ENCODE data around the gene CCDC78.

Gene CCDC78

DNA sequence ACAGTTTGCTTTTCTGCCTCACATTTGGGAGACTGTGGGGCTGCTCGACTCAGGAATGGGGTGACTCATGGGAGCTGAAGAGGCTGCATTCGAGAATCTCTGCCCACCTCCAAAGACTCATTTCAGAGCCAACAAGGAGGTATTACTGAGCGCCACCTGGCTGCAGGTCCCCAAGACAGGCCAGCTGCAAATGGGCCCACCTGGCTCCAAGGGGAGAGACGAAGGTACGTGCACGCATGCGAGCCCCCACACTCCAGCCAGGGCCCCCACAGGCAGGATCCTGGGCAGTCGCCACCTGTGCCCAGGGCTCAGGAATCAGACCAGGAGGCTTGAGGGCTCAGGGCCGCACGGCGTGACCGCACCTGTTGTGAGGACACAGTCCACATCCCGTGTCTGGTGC, 6.7 kb upstream of the CCDC78 start:
- Histone ChIP-seq H3K4ac (ENCODE audit: low read length) (no peak overlapping the region), H3K4me2 (ENCODE audit: insufficient read depth, low read length, poor library complexity, severe bottlenecking) (no peak overlapping the region), H3K9ac (ENCODE audit: low read depth, low read length, poor library complexity) (no peak overlapping the region), H4K91ac (ENCODE audit: low read depth, low read length, poor library complexity) (no peak overlapping the region), H3K14ac (ENCODE audit: low read length) (no peak overlapping the region), H2BK12ac (ENCODE audit: low read length) (peak overlapping the region; percentile 22), H4K8ac (ENCODE audit: low read depth, low read length) (no peak overlapping the region), H3K79me1 (ENCODE audit: low read depth, low read length) (peaks cover 6% of the 10 kb centered on the region), H3K4me3 (ENCODE audit: low read length in 2 of 2) (no peak overlapping the region), H2BK120ac (ENCODE audit: low read depth, low read length) (no peak overlapping the region), H3K9me3 (replicated peaks in 1 of 2; ENCODE audit: control insufficient read depth in 2 of 2, insufficient read depth in 1 of 2, low read depth in 1 of 2, low read length in 2 of 2) (no peaks in the 10 kb centered on the region), H3K27me3 (ENCODE audit: control insufficient read depth in 3 of 3, insufficient read depth in 3 of 3, low read depth in 1 of 3, low read length in 3 of 3) (peaks cover 0 to 3% (median 0%) of the 10 kb centered on the region in 3 experiments), H2BK5ac (ENCODE audit: low read length) (no peak overlapping the region), H3K36me3 (replicated peaks in 1 of 2; ENCODE audit: control insufficient read depth in 2 of 2, insufficient read depth in 2 of 2, low read length in 2 of 2) (peaks cover 32 to 64% of the 10 kb centered on the region in 2 donors), H3K18ac (ENCODE audit: low read length) (no peak overlapping the region), H2AFZ (ENCODE audit: low read length) (no peak overlapping the region), H3K23ac (ENCODE audit: low read depth, low read length, poor library complexity) (peak overlapping the region; percentile 31), H3K4me1 (ENCODE audit: control insufficient read depth in 2 of 2, insufficient read depth in 1 of 2, low read depth in 1 of 2, low read length in 2 of 2) (peaks cover 0 to 3% of the 10 kb centered on the region in 2 donors), H3K27ac (replicated peaks; ENCODE audit: low read length) (no peak overlapping the region), H2AK5ac (ENCODE audit: low read depth, low read length) (no peak overlapping the region), H2BK15ac (ENCODE audit: low read length) (no peak overlapping the region)
- no CpG with 5 or more reads among the region's 13 CpGs for WGBS, 2 donors (ENCODE audit: extremely low coverage in 2 of 2, insufficient read length in 2 of 2, insufficient replicate concordance in 1 of 2)
- no peak for DNase-seq (ENCODE audit: low spot score)

DNA sequence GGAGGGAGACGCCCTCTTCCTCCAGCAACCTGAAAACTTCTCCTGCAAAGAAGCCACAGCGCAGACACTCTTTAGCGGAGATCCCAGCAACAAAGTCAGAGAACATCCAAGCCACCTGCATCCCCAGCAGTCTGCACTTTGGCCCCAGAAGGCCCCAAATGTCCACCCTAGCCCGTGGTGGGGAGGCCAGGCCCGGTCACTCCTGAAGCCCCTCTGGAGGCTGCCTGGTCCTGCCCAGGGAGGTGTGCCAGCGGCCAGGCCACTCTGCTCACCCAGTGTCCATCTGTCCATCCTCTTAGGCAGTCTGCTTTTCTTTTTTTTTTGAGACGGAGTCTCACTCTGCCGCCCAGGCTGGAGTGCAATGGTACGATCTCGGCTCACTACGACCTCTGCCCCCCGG, 6.1 kb upstream of the CCDC78 start:
- no peak overlapping the region for H3K18ac ChIP-seq (ENCODE audit: low read length)
- H2AK5ac ChIP-seq (ENCODE audit: low read depth, low read length) = no peak overlapping the region
- H3K9ac ChIP-seq (ENCODE audit: low read depth, low read length, poor library complexity) = no peak overlapping the region
- H4K8ac ChIP-seq (ENCODE audit: low read depth, low read length) = no peak overlapping the region
- DNase-seq (ENCODE audit: low spot score) = no peak
- H3K4me3 ChIP-seq (ENCODE audit: low read length in 2 of 2) = no peak overlapping the region
- peaks cover 0 to 8% (median 0%) of the 10 kb centered on the region in 3 experiments for H3K27me3 ChIP-seq (ENCODE audit: control insufficient read depth in 3 of 3, insufficient read depth in 3 of 3, low read depth in 1 of 3, low read length in 3 of 3)
- no peak overlapping the region for H3K4me2 ChIP-seq (ENCODE audit: insufficient read depth, low read length, poor library complexity, severe bottlenecking)
- H3K4me1 ChIP-seq (ENCODE audit: control insufficient read depth in 2 of 2, insufficient read depth in 1 of 2, low read depth in 1 of 2, low read length in 2 of 2) = peaks cover 2 to 5% of the 10 kb centered on the region in 2 donors
- H3K23ac ChIP-seq (ENCODE audit: low read depth, low read length, poor library complexity) = no peak overlapping the region
- peak overlapping the region; percentile 5 for H2BK5ac ChIP-seq (ENCODE audit: low read length)
- no peak overlapping the region for H2BK120ac ChIP-seq (ENCODE audit: low read depth, low read length)
- no peak overlapping the region for H2AFZ ChIP-seq (ENCODE audit: low read length)
- H3K9me3 ChIP-seq (replicated peaks in 1 of 2; ENCODE audit: control insufficient read depth in 2 of 2, insufficient read depth in 1 of 2, low read depth in 1 of 2, low read length in 2 of 2) = no peaks in the 10 kb centered on the region
- H4K91ac ChIP-seq (ENCODE audit: low read depth, low read length, poor library complexity) = no peak overlapping the region
- H3K36me3 ChIP-seq (replicated peaks in 1 of 2; ENCODE audit: control insufficient read depth in 2 of 2, insufficient read depth in 2 of 2, low read length in 2 of 2) = peaks cover 27 to 58% of the 10 kb centered on the region in 2 donors
- no peak overlapping the region for H2BK12ac ChIP-seq (ENCODE audit: low read length)
- WGBS, 2 donors (ENCODE audit: extremely low coverage in 2 of 2, insufficient read length in 2 of 2, insufficient replicate concordance in 1 of 2) = no CpG with 5 or more reads among the region's 12 CpGs
- no peak overlapping the region for H3K14ac ChIP-seq (ENCODE audit: low read length)
- H3K4ac ChIP-seq (ENCODE audit: low read length) = no peak overlapping the region
- no peak overlapping the region for H2BK15ac ChIP-seq (ENCODE audit: low read length)
- no peak overlapping the region for H3K27ac ChIP-seq (replicated peaks; ENCODE audit: low read length)
- H3K79me1 ChIP-seq (ENCODE audit: low read depth, low read length) = peaks cover 6% of the 10 kb centered on the region

DNA sequence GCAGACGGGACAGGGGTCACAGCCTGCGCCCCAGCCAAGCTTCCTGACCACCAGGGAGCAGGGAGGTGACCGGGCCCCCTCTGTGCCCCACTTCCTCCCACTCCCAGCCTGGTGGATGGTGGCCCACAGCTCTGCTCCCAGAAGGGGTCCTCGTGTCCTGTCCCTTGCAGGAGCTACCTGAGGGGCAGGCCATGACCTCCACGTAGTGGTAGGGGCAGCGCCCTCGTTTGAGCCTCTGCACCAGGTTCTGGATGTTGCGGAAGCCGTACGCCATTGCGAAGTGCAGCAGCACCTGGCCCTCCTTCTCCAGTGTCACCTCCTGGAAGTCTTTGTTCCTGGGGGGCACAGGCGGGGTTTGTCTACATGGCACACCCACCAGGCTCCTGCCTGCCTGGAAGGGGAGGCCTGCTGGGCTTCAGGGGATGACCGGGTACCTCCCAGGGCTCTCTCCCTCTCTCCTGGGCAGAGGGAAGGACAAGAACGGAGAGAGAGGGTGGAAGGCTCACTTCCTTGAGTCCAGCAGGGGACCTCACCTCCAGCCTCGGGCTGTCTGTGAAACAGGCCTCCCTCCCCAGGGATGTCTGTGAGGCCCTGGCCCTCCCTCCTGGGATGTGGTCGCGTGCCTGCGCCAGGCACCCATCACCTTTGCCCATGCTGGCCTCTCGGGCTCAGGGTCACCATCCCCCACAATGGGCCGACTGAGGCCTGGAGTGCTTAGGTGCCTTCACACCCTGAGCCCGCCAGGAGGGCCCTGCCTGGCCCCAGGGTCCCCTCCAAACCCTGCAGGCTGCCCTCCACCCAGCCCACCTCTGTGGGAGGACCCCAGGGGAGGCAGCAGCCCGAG, 4.6 kb upstream of the CCDC78 start:
- Histone ChIP-seq H3K9ac (ENCODE audit: low read depth, low read length, poor library complexity) (no peak overlapping the region), H4K91ac (ENCODE audit: low read depth, low read length, poor library complexity) (no peak overlapping the region), H2AFZ (ENCODE audit: low read length) (no peak overlapping the region), H3K9me3 (replicated peaks in 1 of 2; ENCODE audit: control insufficient read depth in 2 of 2, insufficient read depth in 1 of 2, low read depth in 1 of 2, low read length in 2 of 2) (no peaks in the 10 kb centered on the region), H2BK15ac (ENCODE audit: low read length) (no peak overlapping the region), H3K18ac (ENCODE audit: low read length) (no peak overlapping the region), H4K8ac (ENCODE audit: low read depth, low read length) (no peak overlapping the region), H3K14ac (ENCODE audit: low read length) (no peak overlapping the region), H2BK5ac (ENCODE audit: low read length) (no peak overlapping the region), H3K79me1 (ENCODE audit: low read depth, low read length) (peaks cover 6% of the 10 kb centered on the region), H3K4me1 (ENCODE audit: control insufficient read depth in 2 of 2, insufficient read depth in 1 of 2, low read depth in 1 of 2, low read length in 2 of 2) (peaks cover 5 to 11% of the 10 kb centered on the region in 2 donors), H3K27ac (replicated peaks; ENCODE audit: low read length) (no peak overlapping the region), H3K4me2 (ENCODE audit: insufficient read depth, low read length, poor library complexity, severe bottlenecking) (no peak overlapping the region), H3K4ac (ENCODE audit: low read length) (no peak overlapping the region), H2AK5ac (ENCODE audit: low read depth, low read length) (peak overlapping the region; percentile 63), H3K36me3 (replicated peaks in 1 of 2; ENCODE audit: control insufficient read depth in 2 of 2, insufficient read depth in 2 of 2, low read length in 2 of 2) (peaks cover 23 to 44% of the 10 kb centered on the region in 2 donors), H2BK12ac (ENCODE audit: low read length) (no peak overlapping the region), H3K27me3 (ENCODE audit: control insufficient read depth in 3 of 3, insufficient read depth in 3 of 3, low read depth in 1 of 3, low read length in 3 of 3) (peaks cover 0 to 16% (median 0%) of the 10 kb centered on the region in 3 experiments), H3K4me3 (ENCODE audit: low read length in 2 of 2) (no peak overlapping the region), H3K23ac (ENCODE audit: low read depth, low read length, poor library complexity) (peak overlapping the region; percentile 73), H2BK120ac (ENCODE audit: low read depth, low read length) (no peak overlapping the region)
- WGBS, 2 donors (ENCODE audit: extremely low coverage in 2 of 2, insufficient read length in 2 of 2, insufficient replicate concordance in 1 of 2) = no CpG with 5 or more reads among the region's 22 CpGs
- DNase-seq (ENCODE audit: low spot score) = no peak

DNA sequence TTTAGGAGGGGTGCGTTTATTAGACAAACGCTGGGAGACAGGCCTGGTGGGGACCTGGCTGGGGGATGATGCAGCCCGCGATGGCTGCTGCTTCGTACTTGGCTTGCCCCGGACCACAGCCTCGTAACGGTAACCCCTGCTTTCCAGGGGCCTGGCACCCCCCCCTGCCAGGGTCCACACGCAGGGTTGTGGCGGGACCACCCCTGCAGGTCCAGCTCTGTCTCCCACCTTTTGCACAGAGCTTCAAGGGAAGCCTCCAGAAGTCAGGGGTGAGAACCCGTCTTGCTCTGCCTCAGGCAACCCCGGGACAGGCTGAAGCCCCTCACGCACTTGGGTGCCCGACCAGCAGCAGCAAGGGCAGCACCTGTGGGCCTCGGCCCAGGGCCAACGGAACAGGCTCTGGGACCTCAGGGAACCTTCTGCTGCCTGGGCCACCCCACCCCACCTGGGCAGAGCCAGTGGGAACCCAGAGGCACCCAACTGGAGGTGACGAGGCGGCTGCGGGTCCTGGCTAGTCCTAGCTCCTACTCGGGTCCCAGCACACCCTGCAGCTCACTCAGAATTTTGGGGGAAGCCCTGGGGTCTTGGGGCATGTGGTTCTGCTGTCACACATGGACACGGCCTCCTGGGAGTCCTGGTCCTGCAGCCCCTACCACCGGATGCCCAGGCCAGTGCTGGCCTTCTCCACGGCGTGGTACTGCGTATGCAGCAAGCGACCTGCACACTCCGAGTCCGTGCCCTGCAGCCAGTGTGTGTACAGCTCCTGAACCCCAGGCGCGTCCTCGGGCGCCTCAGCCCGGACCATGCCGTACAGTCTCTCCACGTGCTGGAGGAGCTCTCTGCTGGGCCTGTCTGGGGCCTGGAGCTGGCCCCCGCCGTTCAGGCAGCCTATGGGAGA, 3.8 kb upstream of the CCDC78 start:
- Histone ChIP-seq H2AK5ac (ENCODE audit: low read depth, low read length) (peak overlapping the region; percentile 28), H2AFZ (ENCODE audit: low read length) (no peak overlapping the region), H3K14ac (ENCODE audit: low read length) (no peak overlapping the region), H3K4me1 (ENCODE audit: control insufficient read depth in 2 of 2, insufficient read depth in 1 of 2, low read depth in 1 of 2, low read length in 2 of 2) (peaks cover 5 to 11% of the 10 kb centered on the region in 2 donors), H2BK120ac (ENCODE audit: low read depth, low read length) (no peak overlapping the region), H3K79me1 (ENCODE audit: low read depth, low read length) (peaks cover 6% of the 10 kb centered on the region), H3K23ac (ENCODE audit: low read depth, low read length, poor library complexity) (peak overlapping the region; percentile 73), H3K4ac (ENCODE audit: low read length) (no peak overlapping the region), H3K9ac (ENCODE audit: low read depth, low read length, poor library complexity) (no peak overlapping the region), H3K27ac (replicated peaks; ENCODE audit: low read length) (no peak overlapping the region), H2BK12ac (ENCODE audit: low read length) (no peak overlapping the region), H4K91ac (ENCODE audit: low read depth, low read length, poor library complexity) (no peak overlapping the region), H2BK5ac (ENCODE audit: low read length) (no peak overlapping the region), H4K8ac (ENCODE audit: low read depth, low read length) (no peak overlapping the region), H3K18ac (ENCODE audit: low read length) (no peak overlapping the region), H3K36me3 (replicated peaks in 1 of 2; ENCODE audit: control insufficient read depth in 2 of 2, insufficient read depth in 2 of 2, low read length in 2 of 2) (peaks cover 16 to 36% of the 10 kb centered on the region in 2 donors), H3K4me2 (ENCODE audit: insufficient read depth, low read length, poor library complexity, severe bottlenecking) (no peak overlapping the region), H3K4me3 (ENCODE audit: low read length in 2 of 2) (no peak overlapping the region), H2BK15ac (ENCODE audit: low read length) (no peak overlapping the region), H3K27me3 (ENCODE audit: control insufficient read depth in 3 of 3, insufficient read depth in 3 of 3, low read depth in 1 of 3, low read length in 3 of 3) (peaks cover 0 to 16% (median 0%) of the 10 kb centered on the region in 3 experiments), H3K9me3 (replicated peaks in 1 of 2; ENCODE audit: control insufficient read depth in 2 of 2, insufficient read depth in 1 of 2, low read depth in 1 of 2, low read length in 2 of 2) (no peaks in the 10 kb centered on the region)
- WGBS, 2 donors (ENCODE audit: extremely low coverage in 2 of 2, insufficient read length in 2 of 2, insufficient replicate concordance in 1 of 2) = no CpG with 5 or more reads among the region's 37 CpGs
- DNase-seq (ENCODE audit: low spot score) = no peak

All from neuronal stem cell (in vitro differentiated cells).